ENCODE measurements around the gene PCNX4. TPM values are rescaled to one million over a fixed set of nuclear protein-coding genes. Genes with fewer than 3 reads are reported as not detected.

The PCNX4 gene
- total RNA-seq, 1 experiment from 2014 or later, result 65.1 TPM

DNA sequence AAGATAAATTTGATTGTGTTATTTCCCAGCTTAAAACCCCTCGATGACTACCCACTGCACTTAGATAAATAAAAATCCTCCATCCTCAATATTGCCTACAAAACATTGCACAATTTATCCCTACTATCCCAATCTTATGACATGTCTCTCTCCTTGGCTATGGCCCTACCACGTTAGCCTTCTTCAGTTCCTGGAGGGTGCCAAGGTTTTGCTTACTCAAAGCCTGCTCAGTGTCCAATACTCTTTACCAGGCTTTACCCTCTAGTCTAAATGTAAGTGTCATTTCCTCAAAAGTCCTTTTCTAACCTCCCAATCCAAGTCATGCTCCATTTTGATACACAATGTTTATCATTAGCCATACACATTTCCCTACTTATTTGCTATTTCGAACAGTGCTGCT lies 122.3 kb downstream of the PCNX4 start:
- Histone ChIP-seq H3K9me2 (ENCODE audit: insufficient read depth) (no peaks in the 10 kb centered on the region; the same call in 1 of the 2 replicates), H3K4me2 (no peak overlapping the region), H2AFZ (no peak overlapping the region), H3K4me3 (no peak overlapping the region), H3K27ac (no peak overlapping the region), H3K36me3 (ENCODE audit: low read depth) (no peaks in the 10 kb centered on the region), H4K20me1 (ENCODE audit: insufficient read depth) (no peaks in the 10 kb centered on the region), H3F3A (ENCODE audit: insufficient read depth, low read depth) (no peaks in the 10 kb centered on the region), H3K27me3 (ENCODE audit: insufficient read depth, low read depth) (no peaks in the 10 kb centered on the region), H3K4me1 (replicated peaks; ENCODE audit: insufficient read depth) (no peaks in the 10 kb centered on the region), H3K9me3 (ENCODE audit: insufficient read depth, low read depth) (0 out of 2 replicates have a peak, but pooled peaks cover 4% of the 10 kb centered on the region), H3K79me2 (ENCODE audit: low read depth) (no peaks in the 10 kb centered on the region)
- DNase-seq, result no peak
- ChIA-PET CTCF (no interaction called here), POLR2A (ENCODE audit: unreplicated experiment) (interaction anchor here (0.7 kb wide), 1 partner anchor 77 kb away, joined by 3 read pairs; no protein-coding TSS in a partner anchor)
- BruUV-seq (replicated peaks), result no TSS peak
- intact Hi-C loops (cut with micrococcal nuclease; ENCODE audit: unreplicated experiment), result no loop called here
- TF ChIP-seq EZH2 (IDR thresholded peaks at IDR 0.05; ENCODE audit: low read depth), result no peak
- TF ChIP-seq, protein P1, sequence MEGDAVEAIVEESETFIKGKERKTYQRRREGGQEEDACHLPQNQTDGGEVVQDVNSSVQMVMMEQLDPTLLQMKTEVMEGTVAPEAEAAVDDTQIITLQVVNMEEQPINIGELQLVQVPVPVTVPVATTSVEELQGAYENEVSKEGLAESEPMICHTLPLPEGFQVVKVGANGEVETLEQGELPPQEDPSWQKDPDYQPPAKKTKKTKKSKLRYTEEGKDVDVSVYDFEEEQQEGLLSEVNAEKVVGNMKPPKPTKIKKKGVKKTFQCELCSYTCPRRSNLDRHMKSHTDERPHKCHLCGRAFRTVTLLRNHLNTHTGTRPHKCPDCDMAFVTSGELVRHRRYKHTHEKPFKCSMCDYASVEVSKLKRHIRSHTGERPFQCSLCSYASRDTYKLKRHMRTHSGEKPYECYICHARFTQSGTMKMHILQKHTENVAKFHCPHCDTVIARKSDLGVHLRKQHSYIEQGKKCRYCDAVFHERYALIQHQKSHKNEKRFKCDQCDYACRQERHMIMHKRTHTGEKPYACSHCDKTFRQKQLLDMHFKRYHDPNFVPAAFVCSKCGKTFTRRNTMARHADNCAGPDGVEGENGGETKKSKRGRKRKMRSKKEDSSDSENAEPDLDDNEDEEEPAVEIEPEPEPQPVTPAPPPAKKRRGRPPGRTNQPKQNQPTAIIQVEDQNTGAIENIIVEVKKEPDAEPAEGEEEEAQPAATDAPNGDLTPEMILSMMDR (conservative IDR thresholded peaks at IDR 0.05), result no peak

DNA sequence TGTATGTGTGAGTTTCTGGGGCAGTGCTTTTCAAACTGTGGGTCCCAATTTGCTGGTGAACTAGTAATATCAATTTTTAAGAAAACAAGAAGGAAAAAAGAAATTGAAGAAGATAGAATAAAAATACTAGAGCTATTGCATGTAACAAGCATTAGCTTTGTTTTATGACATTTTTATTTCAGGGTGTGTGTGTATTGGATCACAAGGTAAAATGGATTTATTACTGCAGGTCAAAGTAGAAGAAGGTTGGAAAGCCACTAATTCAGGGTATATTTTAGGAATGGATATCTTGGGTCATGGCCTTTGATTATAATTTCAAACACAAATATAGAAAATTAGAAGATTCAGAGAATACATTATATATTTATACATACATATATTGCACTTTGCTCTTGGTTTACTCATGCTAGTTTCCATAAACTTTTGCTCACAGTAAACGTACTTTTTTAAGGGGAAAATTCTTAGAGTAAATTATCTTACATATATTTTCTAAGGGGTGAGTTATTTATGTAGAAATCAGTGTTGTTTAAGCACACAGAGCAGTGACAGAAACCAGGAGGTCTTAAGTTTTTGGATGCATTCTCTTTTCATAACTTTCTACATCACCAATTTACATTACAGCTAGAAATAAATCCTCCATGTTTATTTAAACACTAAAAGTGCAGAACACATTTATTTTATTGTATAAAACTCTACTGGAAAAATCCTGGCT lies 122.8 kb downstream of the PCNX4 start:
- no peak overlapping the region for H3K27ac ChIP-seq
- no peak overlapping the region for H3K4me2 ChIP-seq
- 0 out of 2 replicates have a peak, but pooled peaks cover 4% of the 10 kb centered on the region for H3K9me3 ChIP-seq (ENCODE audit: insufficient read depth, low read depth)
- H3F3A ChIP-seq (ENCODE audit: insufficient read depth, low read depth), result no peaks in the 10 kb centered on the region
- no TSS peak for BruUV-seq (replicated peaks)
- ChIA-PET CTCF (no interaction called here), POLR2A (ENCODE audit: unreplicated experiment) (no interaction called here)
- TF ChIP-seq EZH2 (IDR thresholded peaks at IDR 0.05; ENCODE audit: low read depth), result no peak
- TF ChIP-seq, protein P1 (conservative IDR thresholded peaks at IDR 0.05), result no peak
- H4K20me1 ChIP-seq (ENCODE audit: insufficient read depth), result no peaks in the 10 kb centered on the region
- intact Hi-C loops (cut with micrococcal nuclease; ENCODE audit: unreplicated experiment), result no loop called here
- H3K4me1 ChIP-seq (replicated peaks; ENCODE audit: insufficient read depth), result no peaks in the 10 kb centered on the region
- H3K9me2 ChIP-seq (ENCODE audit: insufficient read depth), result no peaks in the 10 kb centered on the region; the same call in 1 of the 2 replicates
- H3K36me3 ChIP-seq (ENCODE audit: low read depth), result no peaks in the 10 kb centered on the region
- H3K27me3 ChIP-seq (ENCODE audit: insufficient read depth, low read depth), result no peaks in the 10 kb centered on the region
- no peak for DNase-seq
- H3K79me2 ChIP-seq (ENCODE audit: low read depth), result no peaks in the 10 kb centered on the region
- H3K4me3 ChIP-seq, result no peak overlapping the region
- H2AFZ ChIP-seq, result no peak overlapping the region

DNA sequence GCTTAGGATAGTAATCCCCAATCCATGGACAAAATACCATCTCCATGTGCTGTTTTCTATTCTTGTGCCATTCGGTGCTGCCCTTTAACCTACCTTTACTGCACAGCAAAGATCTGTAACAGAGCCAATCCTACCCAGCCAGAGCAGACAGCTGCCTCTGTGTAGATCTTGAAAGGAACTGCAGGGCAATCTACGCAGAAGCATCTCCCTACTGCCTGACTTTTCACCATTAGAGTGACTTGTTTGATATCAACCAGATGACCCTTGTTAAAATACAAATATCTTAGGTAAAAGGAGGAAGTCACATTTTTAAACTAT lies 123.4 kb downstream of the PCNX4 start:
- H3K27ac ChIP-seq, result no peak overlapping the region
- intact Hi-C loops (cut with micrococcal nuclease; ENCODE audit: unreplicated experiment), result no loop called here
- no peak overlapping the region for H2AFZ ChIP-seq
- H3F3A ChIP-seq (ENCODE audit: insufficient read depth, low read depth), result no peaks in the 10 kb centered on the region
- TF ChIP-seq, protein P1 (conservative IDR thresholded peaks at IDR 0.05), result no peak
- no peak for TF ChIP-seq EZH2 (IDR thresholded peaks at IDR 0.05; ENCODE audit: low read depth)
- H3K79me2 ChIP-seq (ENCODE audit: low read depth), result no peaks in the 10 kb centered on the region
- no peaks in the 10 kb centered on the region; the same call in 1 of the 2 replicates for H3K9me2 ChIP-seq (ENCODE audit: insufficient read depth)
- no peaks in the 10 kb centered on the region for H3K36me3 ChIP-seq (ENCODE audit: low read depth)
- no peaks in the 10 kb centered on the region for H3K4me1 ChIP-seq (replicated peaks; ENCODE audit: insufficient read depth)
- H3K4me3 ChIP-seq, result no peak overlapping the region
- ChIA-PET POLR2A (ENCODE audit: unreplicated experiment) (no interaction called here), CTCF (no interaction called here)
- no TSS peak for BruUV-seq (replicated peaks)
- 0 out of 2 replicates have a peak, but pooled peaks cover 4% of the 10 kb centered on the region for H3K9me3 ChIP-seq (ENCODE audit: insufficient read depth, low read depth)
- no peak overlapping the region for H3K4me2 ChIP-seq
- no peaks in the 10 kb centered on the region for H3K27me3 ChIP-seq (ENCODE audit: insufficient read depth, low read depth)
- no peaks in the 10 kb centered on the region for H4K20me1 ChIP-seq (ENCODE audit: insufficient read depth)
- DNase-seq, result no peak

All from PC-9 (cell line).